Measurements from ENCODE around the gene TESK2. TPM values are rescaled to one million over a fixed set of nuclear protein-coding genes. Genes with fewer than 3 reads are reported as not detected.
"Not testable (repeated sequence)": the region's sequence is repeated elsewhere in the genome, so short reads cannot be mapped to it uniquely, and the experiment has no call there.

Gene TESK2
- polyA plus RNA-seq, 1 donor (not counting 4 experiments of a cell fraction or from before 2014, with no cell fraction given), result 2.0 TPM

DNA sequence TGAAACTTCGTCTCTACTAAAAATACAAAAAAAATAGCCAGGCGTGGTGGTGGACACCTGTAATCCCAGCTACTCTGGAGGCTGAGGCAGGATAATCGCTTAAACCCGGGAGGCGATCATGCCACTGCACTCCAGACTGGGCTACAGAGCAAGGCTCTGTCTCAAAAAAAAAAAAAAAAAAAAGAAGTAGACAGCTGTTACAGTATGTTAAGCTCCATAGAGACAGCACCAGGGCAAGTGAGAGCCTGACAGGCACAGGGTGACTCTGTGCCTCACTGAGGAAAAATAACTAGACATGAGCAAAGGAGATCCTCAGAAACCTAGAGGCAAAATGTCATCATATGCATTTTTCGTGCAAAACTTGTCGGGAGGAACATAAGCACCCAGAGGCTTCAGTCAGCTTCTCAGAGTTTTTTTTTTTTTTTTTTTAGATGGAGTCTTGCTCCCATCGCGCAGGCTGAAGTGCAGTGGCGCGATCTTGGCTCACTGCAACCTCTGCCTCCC, 39.7 kb upstream of the TESK2 start:
- Histone ChIP-seq H2AFZ (ENCODE audit: control insufficient read depth, low read length) (no peak overlapping the region), H3K4me2 (ENCODE audit: control insufficient read depth, extremely low read depth, insufficient read depth, low read depth, low read length) (no peak overlapping the region), H3K79me2 (ENCODE audit: control insufficient read depth, insufficient read depth, low read length) (no peaks in the 10 kb centered on the region), H3K36me3 (ENCODE audit: control insufficient read depth in 2 of 2, extremely low read depth in 1 of 2, insufficient read depth in 2 of 2, low read length in 2 of 2) (no peaks in the 10 kb centered on the region), H3K9me1 (ENCODE audit: control insufficient read depth, extremely low read depth, insufficient read depth, low read length) (no peaks in the 10 kb centered on the region), H3K4me1 (ENCODE audit: control insufficient read depth, extremely low read depth, insufficient read depth, low read length) (no peaks in the 10 kb centered on the region), H3K27me3 (ENCODE audit: control insufficient read depth, extremely low read depth, insufficient read depth, low read length) (no peaks in the 10 kb centered on the region), H3K9ac (ENCODE audit: control insufficient read depth, extremely low read depth, insufficient read depth, low read length) (no peak overlapping the region), H3K9me3 (ENCODE audit: control insufficient read depth, low read depth, low read length) (no peaks in the 10 kb centered on the region), H3K4me3 (ENCODE audit: control insufficient read depth in 2 of 3, extremely low read depth in 1 of 3, insufficient read depth in 2 of 3, low read depth in 1 of 3, low read length in 3 of 3) (no peak overlapping the region), H3K27ac (ENCODE audit: control insufficient read depth, insufficient read depth, low read length) (no peak overlapping the region), H4K20me1 (ENCODE audit: control insufficient read depth, extremely low read depth, insufficient read depth, low read length) (no peaks in the 10 kb centered on the region)
- DNase-seq (ENCODE audit: low read depth, low spot score) (no peak), FAIRE-seq (no peak)
- dilution Hi-C loops (cut with MboI; ENCODE audit: extremely low pct_ligation_motif_present, low sequenced_read_pairs), result no loop called here
- no peak for TF ChIP-seq EZH2 (IDR thresholded peaks at IDR 0.05; ENCODE audit: low read length)
- TF ChIP-seq, protein P1, sequence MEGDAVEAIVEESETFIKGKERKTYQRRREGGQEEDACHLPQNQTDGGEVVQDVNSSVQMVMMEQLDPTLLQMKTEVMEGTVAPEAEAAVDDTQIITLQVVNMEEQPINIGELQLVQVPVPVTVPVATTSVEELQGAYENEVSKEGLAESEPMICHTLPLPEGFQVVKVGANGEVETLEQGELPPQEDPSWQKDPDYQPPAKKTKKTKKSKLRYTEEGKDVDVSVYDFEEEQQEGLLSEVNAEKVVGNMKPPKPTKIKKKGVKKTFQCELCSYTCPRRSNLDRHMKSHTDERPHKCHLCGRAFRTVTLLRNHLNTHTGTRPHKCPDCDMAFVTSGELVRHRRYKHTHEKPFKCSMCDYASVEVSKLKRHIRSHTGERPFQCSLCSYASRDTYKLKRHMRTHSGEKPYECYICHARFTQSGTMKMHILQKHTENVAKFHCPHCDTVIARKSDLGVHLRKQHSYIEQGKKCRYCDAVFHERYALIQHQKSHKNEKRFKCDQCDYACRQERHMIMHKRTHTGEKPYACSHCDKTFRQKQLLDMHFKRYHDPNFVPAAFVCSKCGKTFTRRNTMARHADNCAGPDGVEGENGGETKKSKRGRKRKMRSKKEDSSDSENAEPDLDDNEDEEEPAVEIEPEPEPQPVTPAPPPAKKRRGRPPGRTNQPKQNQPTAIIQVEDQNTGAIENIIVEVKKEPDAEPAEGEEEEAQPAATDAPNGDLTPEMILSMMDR (optimal IDR thresholded peaks at IDR 0.05 in 1 of 3, IDR thresholded peaks at IDR 0.05 in 1 of 3, conservative IDR thresholded peaks at IDR 0.05 in 1 of 3; ENCODE audit: extremely low read depth in 1 of 3, insufficient read depth in 2 of 3, low read length in 3 of 3), result no peak

DNA sequence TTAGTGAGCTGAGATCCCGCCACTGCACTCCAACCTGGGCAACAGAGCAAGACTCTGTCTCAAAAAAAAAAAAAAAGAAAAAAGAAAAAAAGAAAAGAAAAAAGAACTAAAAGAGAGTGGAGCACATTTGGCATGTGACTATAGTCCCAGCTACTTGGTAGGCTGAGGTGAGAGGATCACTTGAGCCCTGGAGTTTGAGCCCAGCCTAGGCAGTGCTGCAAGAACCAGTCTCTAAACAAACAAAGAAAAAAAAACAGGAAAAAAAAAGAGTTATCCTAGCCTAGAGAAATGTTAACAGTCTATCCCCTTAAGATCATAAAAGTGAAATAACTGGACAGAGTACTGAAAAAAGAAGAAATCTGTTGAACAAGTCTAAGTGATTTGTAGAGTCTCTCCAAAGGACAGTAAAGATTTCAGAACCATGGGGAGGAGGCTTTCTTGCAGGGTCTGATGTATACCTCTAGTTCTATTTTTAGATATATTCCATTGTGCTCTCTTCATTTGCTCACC, 35.2 kb upstream of the TESK2 start:
- TF ChIP-seq, protein P1 (optimal IDR thresholded peaks at IDR 0.05 in 1 of 3, IDR thresholded peaks at IDR 0.05 in 1 of 3, conservative IDR thresholded peaks at IDR 0.05 in 1 of 3; ENCODE audit: extremely low read depth in 1 of 3, insufficient read depth in 2 of 3, low read length in 3 of 3), result no peak
- TF ChIP-seq EZH2 (IDR thresholded peaks at IDR 0.05; ENCODE audit: low read length), result no peak
- Histone ChIP-seq H3K4me3 (ENCODE audit: control insufficient read depth in 2 of 3, extremely low read depth in 1 of 3, insufficient read depth in 2 of 3, low read depth in 1 of 3, low read length in 3 of 3) (no peak overlapping the region), H3K36me3 (ENCODE audit: control insufficient read depth in 2 of 2, extremely low read depth in 1 of 2, insufficient read depth in 2 of 2, low read length in 2 of 2) (no peaks in the 10 kb centered on the region), H2AFZ (ENCODE audit: control insufficient read depth, low read length) (no peak overlapping the region), H3K4me2 (ENCODE audit: control insufficient read depth, extremely low read depth, insufficient read depth, low read depth, low read length) (no peak overlapping the region), H3K27me3 (ENCODE audit: control insufficient read depth, extremely low read depth, insufficient read depth, low read length) (no peaks in the 10 kb centered on the region), H3K79me2 (ENCODE audit: control insufficient read depth, insufficient read depth, low read length) (peaks cover 5% of the 10 kb centered on the region), H3K9me1 (ENCODE audit: control insufficient read depth, extremely low read depth, insufficient read depth, low read length) (no peaks in the 10 kb centered on the region), H4K20me1 (ENCODE audit: control insufficient read depth, extremely low read depth, insufficient read depth, low read length) (no peaks in the 10 kb centered on the region), H3K9me3 (ENCODE audit: control insufficient read depth, low read depth, low read length) (no peaks in the 10 kb centered on the region), H3K4me1 (ENCODE audit: control insufficient read depth, extremely low read depth, insufficient read depth, low read length) (peaks cover 9% of the 10 kb centered on the region), H3K9ac (ENCODE audit: control insufficient read depth, extremely low read depth, insufficient read depth, low read length) (no peak overlapping the region), H3K27ac (ENCODE audit: control insufficient read depth, insufficient read depth, low read length) (no peak overlapping the region)
- DNase-seq (ENCODE audit: low read depth, low spot score), result no peak
- dilution Hi-C loops (cut with MboI; ENCODE audit: extremely low pct_ligation_motif_present, low sequenced_read_pairs), result no loop called here
- FAIRE-seq, result no peak

DNA sequence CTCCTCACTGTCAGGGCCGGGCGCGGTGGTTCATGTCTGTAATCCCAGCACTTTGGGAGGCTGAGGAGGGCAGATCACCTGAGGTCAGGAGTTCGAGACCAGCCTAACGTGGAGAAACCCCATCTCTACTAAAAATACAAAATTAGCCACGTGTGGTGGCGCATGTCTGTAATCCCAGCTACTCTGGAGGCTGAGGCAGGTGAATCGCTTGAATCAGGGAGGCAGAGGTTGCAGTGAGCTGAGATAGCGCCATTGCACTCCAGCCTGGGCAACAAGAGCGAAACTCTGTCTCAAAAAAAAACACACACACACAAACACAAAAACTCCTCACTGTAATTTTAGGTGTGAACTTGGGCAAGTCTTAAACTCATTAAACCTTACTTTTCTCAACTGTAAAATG, 33.0 kb upstream of the TESK2 start:
- H3K4me2 ChIP-seq (ENCODE audit: control insufficient read depth, extremely low read depth, insufficient read depth, low read depth, low read length); H3K9me3 ChIP-seq (ENCODE audit: control insufficient read depth, low read depth, low read length); H3K9ac ChIP-seq (ENCODE audit: control insufficient read depth, extremely low read depth, insufficient read depth, low read length); H3K27ac ChIP-seq (ENCODE audit: control insufficient read depth, insufficient read depth, low read length); H3K36me3 ChIP-seq (ENCODE audit: control insufficient read depth in 2 of 2, extremely low read depth in 1 of 2, insufficient read depth in 2 of 2, low read length in 2 of 2); H3K9me1 ChIP-seq (ENCODE audit: control insufficient read depth, extremely low read depth, insufficient read depth, low read length); H3K27me3 ChIP-seq (ENCODE audit: control insufficient read depth, extremely low read depth, insufficient read depth, low read length); FAIRE-seq; H2AFZ ChIP-seq (ENCODE audit: control insufficient read depth, low read length); dilution Hi-C loops (cut with MboI; ENCODE audit: extremely low pct_ligation_motif_present, low sequenced_read_pairs); H4K20me1 ChIP-seq (ENCODE audit: control insufficient read depth, extremely low read depth, insufficient read depth, low read length); DNase-seq (ENCODE audit: low read depth, low spot score); H3K4me3 ChIP-seq (ENCODE audit: control insufficient read depth in 2 of 3, extremely low read depth in 1 of 3, insufficient read depth in 2 of 3, low read depth in 1 of 3, low read length in 3 of 3): not testable (repeated sequence)
- H3K4me1 ChIP-seq (ENCODE audit: control insufficient read depth, extremely low read depth, insufficient read depth, low read length), result peaks cover 15% of the 10 kb centered on the region
- peaks cover 27% of the 10 kb centered on the region for H3K79me2 ChIP-seq (ENCODE audit: control insufficient read depth, insufficient read depth, low read length)

DNA sequence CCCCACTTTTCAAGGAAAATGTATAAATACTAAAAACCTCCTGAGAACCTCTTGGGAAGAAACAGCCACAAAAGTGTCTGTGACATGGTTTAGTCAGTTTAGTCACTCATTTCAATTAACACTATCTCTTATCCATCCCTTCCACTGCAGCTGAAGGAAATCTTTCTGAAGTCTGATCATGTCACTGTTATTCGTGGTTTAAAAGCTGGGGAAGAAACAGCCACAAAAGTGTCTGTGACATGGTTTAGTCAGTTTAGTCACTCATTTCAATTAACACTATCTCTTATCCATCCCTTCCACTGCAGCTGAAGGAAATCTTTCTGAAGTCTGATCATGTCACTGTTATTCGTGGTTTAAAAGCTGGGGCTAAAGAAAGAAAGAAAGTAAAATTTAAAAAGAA, 32.6 kb upstream of the TESK2 start:
- H3K4me2 ChIP-seq (ENCODE audit: control insufficient read depth, extremely low read depth, insufficient read depth, low read depth, low read length); H3K9me3 ChIP-seq (ENCODE audit: control insufficient read depth, low read depth, low read length); dilution Hi-C loops (cut with MboI; ENCODE audit: extremely low pct_ligation_motif_present, low sequenced_read_pairs); FAIRE-seq; H3K36me3 ChIP-seq (ENCODE audit: control insufficient read depth in 2 of 2, extremely low read depth in 1 of 2, insufficient read depth in 2 of 2, low read length in 2 of 2); H3K27ac ChIP-seq (ENCODE audit: control insufficient read depth, insufficient read depth, low read length); H3K27me3 ChIP-seq (ENCODE audit: control insufficient read depth, extremely low read depth, insufficient read depth, low read length); DNase-seq (ENCODE audit: low read depth, low spot score); H2AFZ ChIP-seq (ENCODE audit: control insufficient read depth, low read length); H3K4me3 ChIP-seq (ENCODE audit: control insufficient read depth in 2 of 3, extremely low read depth in 1 of 3, insufficient read depth in 2 of 3, low read depth in 1 of 3, low read length in 3 of 3); H3K9me1 ChIP-seq (ENCODE audit: control insufficient read depth, extremely low read depth, insufficient read depth, low read length); H3K9ac ChIP-seq (ENCODE audit: control insufficient read depth, extremely low read depth, insufficient read depth, low read length): not testable (repeated sequence)
- Histone ChIP-seq H3K4me1 (ENCODE audit: control insufficient read depth, extremely low read depth, insufficient read depth, low read length) (peaks cover 19% of the 10 kb centered on the region), H4K20me1 (ENCODE audit: control insufficient read depth, extremely low read depth, insufficient read depth, low read length) (peaks cover 12% of the 10 kb centered on the region), H3K79me2 (ENCODE audit: control insufficient read depth, insufficient read depth, low read length) (peaks cover 32% of the 10 kb centered on the region)

Data from keratinocyte (primary cell).